Epithelial cell of esophagus (primary cell): ENCODE data around the gene PHACTR2.

Experiments used
- DNase-seq: peaks from one replicate; pipeline ENCODE4 v3.0.0; 2010; ENCODE audit warnings: low read depth
- H3K4me3 ChIP-seq: 2 replicates; pipeline ENCODE4 v1.5.1; 2011; ENCODE audit warnings: mild to moderate bottlenecking, low read length, control low read depth
- TF ChIP-seq, protein P1 (sequence below): IDR thresholded peaks from 2 replicates; pipeline ENCODE4 v1.5.1; 2011; ENCODE audit warnings: low read depth, mild to moderate bottlenecking, low read length, control low read depth, inconsistent platforms; ENCODE audit not compliant: insufficient read depth; ENCODE audit errors: missing control alignments

Gene PHACTR2

DNA sequence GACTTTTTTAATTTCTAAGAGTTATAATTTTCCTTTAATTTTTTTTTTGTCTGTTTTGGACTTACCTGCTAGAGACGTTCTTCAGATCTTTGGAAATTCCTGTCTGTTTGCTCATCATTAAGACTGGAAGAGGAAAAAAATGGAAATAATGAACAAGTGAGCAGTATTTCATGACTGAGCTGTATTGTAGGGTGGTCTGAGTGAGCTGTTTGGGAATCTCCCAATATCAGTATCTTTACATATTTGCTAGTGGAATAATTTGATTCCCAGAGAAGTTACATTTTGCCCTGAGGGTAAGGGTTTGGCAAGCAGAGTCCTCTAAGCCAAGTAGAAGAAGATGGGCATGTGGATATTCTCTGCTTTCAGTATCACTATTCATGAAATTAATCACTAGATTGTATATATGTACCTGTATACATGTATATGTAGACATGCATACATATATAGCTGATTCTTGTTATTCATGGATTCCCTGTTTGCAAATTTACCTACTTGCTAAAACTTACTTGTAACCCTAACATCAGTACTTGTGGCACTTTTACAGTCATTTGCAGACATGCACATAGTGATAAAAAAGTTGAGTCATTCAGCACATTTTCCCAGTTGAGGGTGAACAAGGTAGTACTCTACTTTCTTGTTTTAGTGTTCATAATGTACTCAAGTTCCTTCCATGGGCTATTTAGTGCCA lies 200.0 kb downstream of the PHACTR2 start:
- DNase-seq = peak; percentile 11
- TF ChIP-seq, protein P1, sequence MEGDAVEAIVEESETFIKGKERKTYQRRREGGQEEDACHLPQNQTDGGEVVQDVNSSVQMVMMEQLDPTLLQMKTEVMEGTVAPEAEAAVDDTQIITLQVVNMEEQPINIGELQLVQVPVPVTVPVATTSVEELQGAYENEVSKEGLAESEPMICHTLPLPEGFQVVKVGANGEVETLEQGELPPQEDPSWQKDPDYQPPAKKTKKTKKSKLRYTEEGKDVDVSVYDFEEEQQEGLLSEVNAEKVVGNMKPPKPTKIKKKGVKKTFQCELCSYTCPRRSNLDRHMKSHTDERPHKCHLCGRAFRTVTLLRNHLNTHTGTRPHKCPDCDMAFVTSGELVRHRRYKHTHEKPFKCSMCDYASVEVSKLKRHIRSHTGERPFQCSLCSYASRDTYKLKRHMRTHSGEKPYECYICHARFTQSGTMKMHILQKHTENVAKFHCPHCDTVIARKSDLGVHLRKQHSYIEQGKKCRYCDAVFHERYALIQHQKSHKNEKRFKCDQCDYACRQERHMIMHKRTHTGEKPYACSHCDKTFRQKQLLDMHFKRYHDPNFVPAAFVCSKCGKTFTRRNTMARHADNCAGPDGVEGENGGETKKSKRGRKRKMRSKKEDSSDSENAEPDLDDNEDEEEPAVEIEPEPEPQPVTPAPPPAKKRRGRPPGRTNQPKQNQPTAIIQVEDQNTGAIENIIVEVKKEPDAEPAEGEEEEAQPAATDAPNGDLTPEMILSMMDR = no peak
- H3K4me3 ChIP-seq = no peak overlapping the region

DNA sequence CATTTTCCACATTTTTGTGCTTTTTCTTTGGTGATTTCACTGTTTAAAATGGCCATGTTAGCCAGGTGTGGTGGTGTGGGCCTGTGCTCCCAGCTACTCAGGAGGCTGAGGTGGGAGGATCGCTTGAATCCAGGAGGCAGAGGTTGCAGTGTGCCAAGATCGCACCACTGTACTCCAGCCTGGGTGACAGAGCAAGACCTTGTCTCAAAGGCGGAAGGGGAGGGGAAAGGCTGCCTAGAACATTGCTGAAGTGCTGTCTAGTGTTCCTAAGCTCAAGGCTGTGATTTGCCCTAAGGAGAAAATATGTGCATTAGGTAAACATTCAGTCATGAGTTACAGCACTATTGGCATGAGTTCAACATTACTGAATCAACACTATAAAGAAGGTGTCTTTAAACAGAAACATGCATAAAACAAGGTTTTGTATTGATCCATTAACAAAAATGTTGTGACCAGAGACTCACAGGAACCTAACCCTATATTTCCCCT lies 200.6 kb downstream of the PHACTR2 start:
- peak; percentile 87 for DNase-seq
- TF ChIP-seq, protein P1 = no peak
- no peak overlapping the region for H3K4me3 ChIP-seq

DNA sequence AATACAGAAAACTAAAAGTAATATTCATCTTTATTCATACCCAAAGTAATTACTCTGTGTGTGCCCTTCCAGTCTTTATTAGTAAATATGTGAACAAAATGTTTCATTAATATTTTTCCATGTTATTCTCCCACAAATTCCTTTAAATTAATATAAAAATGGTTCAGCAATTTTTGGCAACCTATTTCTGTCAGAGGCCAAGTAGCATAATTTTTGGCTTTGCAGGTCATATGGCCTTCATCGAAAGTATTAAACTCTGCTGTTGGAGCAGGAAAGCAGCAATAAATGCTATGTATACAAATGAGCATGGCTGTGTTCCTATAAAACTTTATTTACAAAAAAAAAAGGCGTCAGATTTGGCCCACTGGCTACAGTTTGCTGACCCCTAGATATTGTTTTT lies 202.6 kb downstream of the PHACTR2 start:
- TF ChIP-seq, protein P1 = no peak
- no peak for DNase-seq
- no peak overlapping the region for H3K4me3 ChIP-seq
